GM12878 (cell line): ENCODE results near the gene B3GNT4. TPM values are rescaled to one million over a fixed set of nuclear protein-coding genes. Genes with fewer than 3 reads are reported as not detected.
A peak's percentile ranks its signal among the peaks of the same experiment; 100 is the strongest.

ENCODE experiments used
- ATAC-seq: fragments of 200-7000 bp; cut with Tn5 transposase; 3 replicates; pipeline ENCODE4 v1.9.1; 2020; ENCODE audit warnings: mild to moderate bottlenecking, moderate library complexity
- BruUV-seq: library from RNA; stranded (reverse); fragments of 400-500 nt; replicated peaks from 2 replicates; lab custom pipeline; 2021; lab: Mats Ljungman, UMichigan
- CTCF ChIA-PET: fragments of 300-600 bp; sonication (Branson Sonifier 250); formaldehyde crosslinking; extraction: SDS; loops from one replicate; lab custom pipeline; 2021; ENCODE audit warnings: inconsistent platforms; lab: Yijun Ruan, JAX
- POLR2A ChIA-PET: fragments of 350-600 bp; formaldehyde crosslinking; extraction: SDS; loops from one replicate; lab custom pipeline; 2021; ENCODE audit warnings: inconsistent platforms; lab: Charles Lee
- RAD21 ChIA-PET: fragments of 300-600 bp; sonication (Branson Sonifier 250); formaldehyde crosslinking; loops from one replicate; lab custom pipeline; 2023; ENCODE audit warnings: antibody characterized with exemption; ENCODE audit not compliant: unreplicated experiment; lab: Charles Lee
- SMC1A ChIA-PET: fragments of 300-600 bp; sonication (Branson Sonifier 250); formaldehyde crosslinking; loops from one replicate; lab custom pipeline; 2023; ENCODE audit not compliant: unreplicated experiment, uncharacterized antibody; lab: Charles Lee
- DNase-seq: peaks from one replicate; pipeline ENCODE4 v3.0.0-alpha.2; 2011; ENCODE audit warnings: low read depth, low spot score
- FAIRE-seq: peaks from 3 replicates; lab custom pipeline; 2011; peaks lifted over from hg19 to GRCh38; lab: Jason Lieb, UNC
- H2AFZ ChIP-seq: 2 replicates; pipeline ENCODE4 v1.6.0; 2011; ENCODE audit warnings: low read depth, low read length, control low read depth; ENCODE audit not compliant: control insufficient read depth
- H3K27ac ChIP-seq: 2 replicates; pipeline ENCODE4 v1.5.1; 2011; ENCODE audit warnings: control low read depth; ENCODE audit not compliant: control insufficient read depth, insufficient read depth
- H3K27me3 ChIP-seq, 2 experiments: replicated peaks in 1 of 2; 2 replicates each; pipeline versions ENCODE4 v1.6.0 to v1.6.1; 2011; ENCODE audit warnings: low read length in 1 of 2; ENCODE audit not compliant: control insufficient read depth in 2 of 2, insufficient read depth in 2 of 2
- H3K36me3 ChIP-seq, 2 experiments: 2 replicates each; pipeline ENCODE4 v1.5.1; 2011; ENCODE audit warnings: low read length in 1 of 2; ENCODE audit not compliant: control insufficient read depth in 2 of 2, insufficient read depth in 2 of 2
- H3K4me1 ChIP-seq: 2 replicates; pipeline ENCODE4 v1.6.1; 2011; ENCODE audit warnings: mild to moderate bottlenecking, low read length, moderate library complexity, mixed read lengths; ENCODE audit not compliant: control insufficient read depth, insufficient read depth
- H3K4me2 ChIP-seq: 2 replicates; pipeline ENCODE4 v1.6.0; 2011; ENCODE audit warnings: control low read depth; ENCODE audit not compliant: control insufficient read depth, insufficient read depth
- H3K4me3 ChIP-seq: fragments of 200-600 bp; sonication (generic); 2 replicates; pipeline ENCODE4 v1.5.1; 2016
- H3K79me2 ChIP-seq: 2 replicates; pipeline ENCODE4 v1.6.0; 2011; ENCODE audit warnings: low read length; ENCODE audit not compliant: control insufficient read depth, insufficient read depth
- H3K9ac ChIP-seq: 2 replicates; pipeline ENCODE4 v1.8.0; 2011; ENCODE audit warnings: low read length, control low read depth, mixed read lengths; ENCODE audit not compliant: control insufficient read depth, insufficient read depth
- H3K9me3 ChIP-seq: replicated peaks from 3 replicates; pipeline ENCODE4 v1.5.1; 2011; ENCODE audit warnings: mild to moderate bottlenecking, low read length; ENCODE audit not compliant: control insufficient read depth, insufficient read depth
- H4K20me1 ChIP-seq: 2 replicates; pipeline ENCODE4 v1.6.0; 2011; ENCODE audit not compliant: control insufficient read depth, insufficient read depth
- CBFB ChIP-seq: IDR thresholded peaks from 2 replicates; pipeline ENCODE4 v1.6.1; 2016; ENCODE audit warnings: antibody characterized with exemption, low read depth
- NFYB ChIP-seq: IDR thresholded peaks from 2 replicates; pipeline ENCODE4 v1.6.1; 2011; ENCODE audit warnings: low read depth, mild to moderate bottlenecking, low read length, improper control_type of control experiment, moderate library complexity; ENCODE audit not compliant: insufficient read depth
- SUZ12 ChIP-seq: fragments of 200-600 bp; sonication (generic); IDR thresholded peaks from one replicate; pipeline ENCODE4 v1.6.1; 2018; ENCODE audit warnings: antibody characterized with exemption, mild to moderate bottlenecking; ENCODE audit not compliant: unreplicated experiment
- WGBS: methylation state at CpG from one replicate; pipeline ENCODE4 v1.1.6; 2016; ENCODE audit warnings: low lambda C conversion rate; ENCODE audit not compliant: insufficient replicate concordance, insufficient coverage; ENCODE audit errors: missing lambda C conversion rate; 5-methylcytosine and 5-hydroxymethylcytosine counted together
- in situ Hi-C: fragments of 300-500 bp; cut with MboI; formaldehyde crosslinking; loops from 9 replicates; pipeline ENCODE4 v1.14.3; 2018; ENCODE audit warnings: mixed read lengths
- intact Hi-C: fragments of 100-400 bp; cut with micrococcal nuclease; formaldehyde crosslinking; loops from one replicate; pipeline ENCODE4 v1.14.2; 2022; ENCODE audit not compliant: unreplicated experiment
- polyA plus RNA-seq, 11 experiments: library from polyadenylated mRNA; depleted of rRNA in 4 of 11; unstranded in 6 of 11; stranded (reverse) in 5 of 11; fragments of >200 nt; fragmentation: Nextera tagmentation in 4 of 11; fragmentation: Illumina TruSeq in 1 of 11; extraction: Ambion mirVana in 4 of 11; extraction: Trizol in 1 of 11; gene quantifications; 1 replicate in 1 of 11; 2 replicates in 10 of 11; pipeline versions ENCODE4 v1.2.1 to v1.2.3, GENCODE V29; 2011 to 2016; ENCODE audit warnings: inconsistent platforms in 2 of 11, missing spikeins in 2 of 11, low read depth in 1 of 11
- total RNA-seq, 4 experiments: library from RNA; depleted of rRNA in 3 of 4; stranded (reverse); fragments of >200 nt in 3 of 4; fragmentation: Illumina TruSeq in 1 of 4; extraction: Trizol in 1 of 4; gene quantifications; 2 replicates each; pipeline versions ENCODE4 v1.2.1 to v1.2.3, GENCODE V29; 2013 to 2021

Gene B3GNT4
- total and polyA plus RNA-seq, 10 of the 15 experiments (the other 5 are each of a cell fraction or from before 2014, with no cell fraction given), result 0.04 to 0.95 (median 0.88) TPM; not detected in 7

DNA sequence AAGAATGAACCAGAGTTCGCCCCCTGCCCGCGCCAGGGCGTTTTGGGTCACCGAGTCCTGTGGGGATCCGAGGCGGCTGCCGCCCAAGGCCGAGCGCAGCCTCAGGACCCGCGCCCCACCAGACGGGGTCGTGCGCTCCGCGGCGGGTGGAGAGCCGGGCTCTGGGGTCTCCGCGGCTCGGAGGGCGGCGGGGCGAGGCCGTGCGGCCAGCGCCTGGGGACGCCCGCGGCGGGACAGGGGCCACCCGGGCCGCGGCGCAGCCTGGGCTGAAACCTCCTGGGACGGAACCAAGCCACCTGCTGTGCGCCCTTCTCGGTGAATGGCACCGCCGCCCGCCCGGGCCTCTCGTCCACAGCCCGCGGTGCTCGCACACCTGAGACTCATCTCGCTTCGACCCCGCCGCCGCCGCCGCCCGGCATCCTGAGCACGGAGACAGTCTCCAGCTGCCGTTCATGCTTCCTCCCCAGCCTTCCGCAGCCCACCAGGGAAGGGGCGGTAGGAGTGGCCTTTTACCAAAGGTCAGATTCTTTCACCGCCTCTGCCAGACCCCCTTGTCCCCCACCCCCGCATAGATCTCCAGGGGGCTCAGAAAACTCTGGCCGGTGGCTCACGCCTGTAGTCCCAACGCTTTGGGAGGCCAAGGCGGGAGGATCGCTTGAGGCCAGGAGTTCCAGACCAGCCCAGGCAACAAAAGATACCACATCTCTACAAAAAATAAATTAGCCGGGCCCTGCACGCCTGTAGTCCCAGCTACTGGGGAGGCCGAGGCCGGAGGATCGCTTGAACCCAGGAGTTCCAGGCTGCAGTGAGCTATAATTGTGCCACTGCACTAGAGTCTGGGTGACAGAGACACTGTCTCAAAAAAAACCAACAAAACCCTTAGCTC, 901 bp downstream of the B3GNT4 start:
- peaks cover 0 to 5% of the 10 kb centered on the region in 2 experiments; a peak in 3 of 4 replicates for H3K27me3 ChIP-seq
- TF ChIP-seq NFYB (no peak), SUZ12 (peak; percentile 97), CBFB (no peak)
- CTCF ChIA-PET, result interaction anchor here (2.3 kb wide), 1 partner anchor 14 kb away, joined by 5 read pairs; no protein-coding TSS in a partner anchor
- no peaks in the 10 kb centered on the region; the same call in 2 of the 3 replicates for H3K9me3 ChIP-seq
- H3K4me2 ChIP-seq, result peak overlapping the region; percentile 68
- H3K9ac ChIP-seq, result no peak overlapping the region
- in situ Hi-C loops (no loop called here), intact Hi-C loops (no loop called here)
- SMC1A ChIA-PET, result no interaction called here
- FAIRE-seq (no peak), DNase-seq (no peak), ATAC-seq (peak; percentile 11)
- WGBS, result 10% methylated on average over 63 of the region's 71 CpGs
- POLR2A ChIA-PET, result no interaction called here
- H3K4me1 ChIP-seq, result no peaks in the 10 kb centered on the region
- RAD21 ChIA-PET, result interaction anchor here (0.6 kb wide), 1 partner anchor 15 kb away, joined by 3 read pairs; no protein-coding TSS in a partner anchor
- no peak overlapping the region; the same call in 1 of the 2 replicates for H3K4me3 ChIP-seq
- H3K79me2 ChIP-seq, result no peaks in the 10 kb centered on the region
- no peak overlapping the region for H3K27ac ChIP-seq
- no peak overlapping the region for H2AFZ ChIP-seq
- no TSS peak for BruUV-seq
- H3K36me3 ChIP-seq, result peaks cover 6 to 11% of the 10 kb centered on the region in 2 experiments; a peak in 3 of 4 replicates
- H4K20me1 ChIP-seq, result no peaks in the 10 kb centered on the region; the same call in 1 of the 2 replicates
